GM12864 (cell line): Measurements from ENCODE around the gene ATN1.

Experiments
- DNase-seq: peaks from one replicate; pipeline ENCODE4 v3.0.0-alpha.2; 2011; ENCODE audit warnings: low read depth
- H3K4me3 ChIP-seq: 2 replicates; pipeline ENCODE4 v1.5.1; 2011; ENCODE audit warnings: mild to moderate bottlenecking, low read depth, low read length, control low read depth
- TF ChIP-seq, protein P1 (sequence below): IDR thresholded peaks from 2 replicates; pipeline ENCODE4 v1.5.1; 2011; ENCODE audit warnings: low read depth, mild to moderate bottlenecking, moderate library complexity, low read length, control low read depth, inconsistent platforms; ENCODE audit errors: missing control alignments

ATN1 gene

DNA sequence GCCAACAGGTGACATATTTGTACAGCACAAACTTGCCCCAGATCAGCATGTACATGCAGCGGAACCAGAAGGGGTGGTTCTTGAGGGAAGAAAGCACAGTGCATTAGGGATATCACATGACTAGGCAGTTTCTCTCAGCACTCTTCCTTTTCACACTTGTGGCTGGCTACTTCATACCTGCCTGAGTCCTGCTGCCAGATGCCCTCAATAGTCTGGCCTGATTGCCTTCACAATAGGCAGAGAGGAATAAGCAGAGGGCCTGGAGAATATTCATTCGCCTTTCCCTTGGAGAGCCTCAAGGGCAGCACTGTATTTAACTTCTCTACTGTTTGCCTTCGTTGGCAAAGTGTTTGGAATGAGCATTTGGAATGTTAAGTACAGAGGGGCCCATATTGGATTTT lies 50.9 kb downstream of the ATN1 start:
- TF ChIP-seq, protein P1, sequence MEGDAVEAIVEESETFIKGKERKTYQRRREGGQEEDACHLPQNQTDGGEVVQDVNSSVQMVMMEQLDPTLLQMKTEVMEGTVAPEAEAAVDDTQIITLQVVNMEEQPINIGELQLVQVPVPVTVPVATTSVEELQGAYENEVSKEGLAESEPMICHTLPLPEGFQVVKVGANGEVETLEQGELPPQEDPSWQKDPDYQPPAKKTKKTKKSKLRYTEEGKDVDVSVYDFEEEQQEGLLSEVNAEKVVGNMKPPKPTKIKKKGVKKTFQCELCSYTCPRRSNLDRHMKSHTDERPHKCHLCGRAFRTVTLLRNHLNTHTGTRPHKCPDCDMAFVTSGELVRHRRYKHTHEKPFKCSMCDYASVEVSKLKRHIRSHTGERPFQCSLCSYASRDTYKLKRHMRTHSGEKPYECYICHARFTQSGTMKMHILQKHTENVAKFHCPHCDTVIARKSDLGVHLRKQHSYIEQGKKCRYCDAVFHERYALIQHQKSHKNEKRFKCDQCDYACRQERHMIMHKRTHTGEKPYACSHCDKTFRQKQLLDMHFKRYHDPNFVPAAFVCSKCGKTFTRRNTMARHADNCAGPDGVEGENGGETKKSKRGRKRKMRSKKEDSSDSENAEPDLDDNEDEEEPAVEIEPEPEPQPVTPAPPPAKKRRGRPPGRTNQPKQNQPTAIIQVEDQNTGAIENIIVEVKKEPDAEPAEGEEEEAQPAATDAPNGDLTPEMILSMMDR: no peak
- H3K4me3 ChIP-seq: no peak overlapping the region
- no peak for DNase-seq

DNA sequence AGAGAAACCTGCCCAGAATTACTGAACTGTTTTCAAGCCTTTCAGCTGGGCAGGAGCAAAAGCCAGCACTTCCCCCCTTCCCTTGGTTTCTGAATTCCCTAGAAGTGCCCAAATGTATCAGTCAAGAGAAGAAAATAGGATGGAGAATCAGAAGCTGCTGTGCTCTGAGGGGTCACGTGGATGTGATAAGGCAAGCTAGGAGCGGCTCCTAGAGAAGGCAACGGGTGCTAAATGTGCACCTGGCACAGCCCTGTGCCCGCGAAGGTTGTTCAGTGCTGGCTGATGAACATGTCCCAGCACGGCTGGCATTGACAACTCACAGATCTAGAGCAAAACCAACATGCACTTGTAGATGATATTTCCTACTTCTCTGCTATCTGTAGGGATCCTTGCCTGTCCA lies 51.3 kb downstream of the ATN1 start:
- DNase-seq: no peak
- no peak overlapping the region for H3K4me3 ChIP-seq
- TF ChIP-seq, protein P1: no peak

DNA sequence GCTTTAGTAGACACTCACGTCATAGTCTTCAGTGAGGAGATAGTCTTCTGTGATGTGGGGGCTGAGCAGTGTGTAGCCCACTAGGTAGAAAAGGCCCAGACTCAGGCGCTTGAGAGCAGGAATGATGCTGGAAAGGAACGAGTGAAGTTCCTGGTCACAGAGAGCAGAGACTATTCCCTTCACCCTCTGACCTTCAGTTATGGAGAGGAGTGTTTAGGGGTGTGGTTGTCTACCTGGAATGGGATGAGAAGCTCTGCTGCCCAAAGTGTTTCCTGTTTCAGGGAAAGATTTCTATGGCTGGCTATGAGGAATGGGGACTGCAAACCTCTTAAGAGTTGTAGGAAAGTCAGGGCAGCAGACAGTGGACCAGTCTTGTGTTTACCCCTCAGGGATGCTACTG lies 51.7 kb downstream of the ATN1 start:
- TF ChIP-seq, protein P1: no peak

DNA sequence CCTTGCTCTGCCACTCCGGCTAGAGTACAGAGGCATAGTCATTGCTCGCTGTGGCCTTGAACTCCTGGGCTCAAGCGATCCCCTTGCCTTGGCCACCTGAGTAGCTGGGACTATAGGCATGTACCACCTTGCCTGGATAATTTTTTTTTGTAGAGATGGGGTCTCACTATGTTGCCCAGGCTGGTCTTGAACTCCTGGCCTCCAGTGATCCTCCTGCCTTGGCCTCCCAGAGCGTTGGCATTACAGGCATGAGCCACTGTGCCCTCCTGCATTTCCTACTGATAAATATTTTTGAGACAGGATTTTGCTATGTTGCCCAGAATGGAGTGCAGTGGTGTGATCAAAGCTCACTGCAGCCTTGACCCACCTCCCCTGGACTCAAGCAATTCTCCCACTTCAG lies 52.3 kb downstream of the ATN1 start:
- H3K4me3 ChIP-seq: no peak overlapping the region
- DNase-seq: no peak
- TF ChIP-seq, protein P1: no peak

More for the DNA sequence above, 51.7 kb downstream of the ATN1 start:
- no peak for DNase-seq
- H3K4me3 ChIP-seq: no peak overlapping the region

DNA sequence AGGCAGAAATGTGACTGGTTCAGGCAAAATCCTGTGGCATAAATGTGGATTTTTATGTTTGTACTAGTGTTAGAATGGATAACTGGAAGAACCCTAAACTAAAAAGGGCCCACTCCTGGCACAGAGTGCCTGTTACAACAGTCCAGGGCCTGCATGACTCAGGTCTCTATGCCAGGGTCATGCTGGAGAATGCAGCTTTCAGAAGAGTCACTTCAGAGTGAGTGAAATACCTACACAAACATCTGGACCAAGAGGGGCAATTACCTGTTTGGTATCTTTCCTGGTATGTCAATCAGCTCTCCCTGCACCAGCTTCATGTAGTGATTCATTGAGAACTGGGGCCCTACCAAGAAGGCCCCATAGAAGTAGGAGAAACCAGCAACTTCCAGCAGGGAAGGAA lies 53.0 kb downstream of the ATN1 start:
- H3K4me3 ChIP-seq: no peak overlapping the region
- DNase-seq: no peak
- TF ChIP-seq, protein P1: no peak

DNA sequence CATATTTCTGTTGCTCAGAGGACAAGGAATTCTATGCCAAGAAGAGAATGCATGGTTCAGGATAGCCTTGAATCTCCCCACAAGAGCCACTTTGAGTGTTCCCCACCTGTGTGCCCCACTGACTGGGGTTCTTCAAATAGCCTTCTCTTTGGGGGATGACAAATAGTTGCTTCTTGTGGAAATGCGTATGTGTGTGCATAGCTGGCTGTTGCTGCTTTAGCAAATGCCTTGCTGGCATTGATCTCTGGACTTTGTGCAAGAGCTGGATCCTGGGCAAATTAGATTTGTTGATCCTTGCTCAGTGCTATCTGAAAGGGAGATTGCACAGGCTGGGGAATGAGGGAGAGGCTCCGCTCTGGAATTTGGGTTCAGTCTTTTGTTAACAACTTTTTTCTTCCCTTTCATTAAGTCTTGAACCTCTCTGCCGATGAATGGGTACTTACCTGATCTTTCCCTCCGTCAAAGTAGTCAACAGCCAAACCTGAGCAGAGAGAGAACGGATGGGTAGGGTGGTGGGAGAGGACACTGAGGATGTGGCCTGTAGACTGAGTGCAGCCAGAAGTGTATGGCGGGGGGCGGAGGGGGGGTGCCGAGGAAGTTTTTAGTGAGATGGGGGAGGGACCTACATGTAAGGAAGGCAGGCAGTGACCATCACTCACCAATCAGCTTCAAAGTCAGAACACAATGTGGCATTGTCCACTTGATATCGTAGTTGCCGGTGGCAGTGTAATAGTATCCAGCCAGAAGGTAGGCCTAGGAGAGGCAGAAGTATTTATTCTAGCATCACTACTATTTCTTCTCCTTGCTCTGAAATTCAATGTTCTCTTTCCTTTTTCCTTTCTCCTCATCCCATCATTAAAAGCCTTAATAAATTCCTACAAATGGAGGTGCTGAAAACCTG lies 53.6 kb downstream of the ATN1 start:
- DNase-seq: no peak
- TF ChIP-seq, protein P1: no peak
- no peak overlapping the region for H3K4me3 ChIP-seq

DNA sequence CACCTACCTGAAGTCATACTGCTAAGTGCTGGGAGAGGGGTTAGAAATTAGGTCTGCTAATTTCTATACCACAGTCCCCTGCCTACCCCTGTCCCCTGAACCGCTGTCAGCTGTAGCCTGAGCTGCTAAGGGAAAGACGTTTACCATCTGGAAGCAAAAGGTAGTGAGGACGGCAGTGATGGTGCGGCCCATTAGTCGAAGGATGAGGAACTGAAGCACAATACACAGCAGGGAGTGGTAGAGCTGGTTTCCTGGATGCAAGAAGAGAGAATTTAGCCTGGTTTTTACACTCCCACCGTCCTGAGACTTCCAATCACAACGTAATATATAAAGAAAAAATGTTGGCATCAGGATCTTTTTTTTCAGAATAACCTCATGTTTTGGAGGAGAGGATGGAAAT lies 54.8 kb downstream of the ATN1 start:
- no peak overlapping the region for H3K4me3 ChIP-seq
- no peak for DNase-seq
- TF ChIP-seq, protein P1: no peak
